ENCODE results near the gene CLDND2. TPM values are rescaled to one million over a fixed set of nuclear protein-coding genes. Genes with fewer than 3 reads are reported as not detected.

CLDND2 gene
- total RNA-seq, 1 donor from 2014 or later, result not detected

Other genes starting within 250 kb of the CLDND2 start
- not detected in 2 replicates for gene SIGLEC9, start 244.1 kb downstream of the CLDND2 start, total RNA-seq
- not detected in 2 replicates for gene SIGLEC7, start 226.7 kb downstream of the CLDND2 start, total RNA-seq
- gene CD33, start 143.9 kb downstream of the CLDND2 start, total RNA-seq, result not detected in 2 replicates
- gene SIGLECL1, start 117.9 kb downstream of the CLDND2 start, total RNA-seq, result not detected in 2 replicates
- gene IGLON5, start 57.4 kb downstream of the CLDND2 start, total RNA-seq, result not detected in 2 replicates
- 0.82 and 0.88 TPM in 2 replicates for gene VSIG10L, start 26.9 kb downstream of the CLDND2 start, total RNA-seq
- 64.5 and 70.8 TPM in 2 replicates for gene ETFB, start 2.6 kb downstream of the CLDND2 start, total RNA-seq
- not detected in 2 replicates for gene NKG7, start 3.7 kb upstream of the CLDND2 start, total RNA-seq
- gene LIM2, start 19.0 kb upstream of the CLDND2 start, total RNA-seq, result not detected in 2 replicates
- not detected in 2 replicates for gene C19orf84, start 21.6 kb upstream of the CLDND2 start, total RNA-seq
- gene SIGLEC10, start 48.6 kb upstream of the CLDND2 start, total RNA-seq, result not detected in 2 replicates
- not detected in 2 replicates for gene SIGLEC8, start 89.5 kb upstream of the CLDND2 start, total RNA-seq
- not detected in 2 replicates for gene CEACAM18, start 109.5 kb upstream of the CLDND2 start, total RNA-seq
- not detected in 2 replicates for gene SIGLEC12, start 132.8 kb upstream of the CLDND2 start, total RNA-seq
- gene SIGLEC6, start 162.7 kb upstream of the CLDND2 start, total RNA-seq, result not detected in 2 replicates
- gene ZNF175, start 202.3 kb upstream of the CLDND2 start, total RNA-seq, result 8.5 and 11.2 TPM in 2 replicates